ENCODE data around the gene PRR22. TPM values are rescaled to one million over a fixed set of nuclear protein-coding genes. Genes with fewer than 3 reads are reported as not detected.
A peak's percentile ranks its signal among the peaks of the same experiment; 100 is the strongest.

Gene PRR22
- total RNA-seq, 1 donor: 0.36 TPM

DNA sequence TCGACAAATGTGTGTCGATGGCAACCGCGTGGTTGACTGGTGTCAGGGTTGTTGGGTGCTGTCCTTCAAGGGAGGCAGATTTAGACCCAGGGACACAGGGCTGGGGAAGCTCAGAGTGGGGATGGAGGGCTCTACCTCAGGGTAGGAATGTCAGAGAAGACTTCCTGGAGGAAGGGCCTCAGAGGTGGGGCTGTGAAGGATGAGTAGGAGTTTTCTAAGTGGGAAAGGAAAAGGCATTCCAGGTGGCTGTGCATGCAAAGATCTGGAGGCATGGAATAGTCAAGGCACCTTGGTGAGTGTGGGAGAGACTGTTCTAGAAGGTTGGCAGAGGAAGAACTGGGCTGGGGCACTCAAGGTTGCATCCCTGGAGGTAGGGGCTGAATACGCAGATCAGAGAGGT, 22.4 kb upstream of the PRR22 start:
- Histone ChIP-seq H3K36me3 (ENCODE audit: insufficient read depth, low read length) (no peaks in the 10 kb centered on the region), H3K4me2 (ENCODE audit: insufficient read depth, low read length) (no peak overlapping the region), H3K4me3 (ENCODE audit: insufficient read depth, low read length) (no peak overlapping the region), H4K20me1 (ENCODE audit: insufficient read depth, low read length) (no peaks in the 10 kb centered on the region), H3K79me2 (ENCODE audit: insufficient read depth, low read length) (no peaks in the 10 kb centered on the region), H3K4me1 (ENCODE audit: insufficient read depth, low read length) (peaks cover 5% of the 10 kb centered on the region), H3K27ac (ENCODE audit: low read depth, low read length) (no peak overlapping the region), H2AFZ (ENCODE audit: low read length) (no peak overlapping the region), H3K9me3 (ENCODE audit: low read depth, low read length) (no peaks in the 10 kb centered on the region), H3K27me3 (ENCODE audit: insufficient read depth, low read length) (peaks cover 24% of the 10 kb centered on the region)
- no peak for DNase-seq (ENCODE audit: insufficient read length, low spot score, missing footprints)
- TF ChIP-seq, protein P1, sequence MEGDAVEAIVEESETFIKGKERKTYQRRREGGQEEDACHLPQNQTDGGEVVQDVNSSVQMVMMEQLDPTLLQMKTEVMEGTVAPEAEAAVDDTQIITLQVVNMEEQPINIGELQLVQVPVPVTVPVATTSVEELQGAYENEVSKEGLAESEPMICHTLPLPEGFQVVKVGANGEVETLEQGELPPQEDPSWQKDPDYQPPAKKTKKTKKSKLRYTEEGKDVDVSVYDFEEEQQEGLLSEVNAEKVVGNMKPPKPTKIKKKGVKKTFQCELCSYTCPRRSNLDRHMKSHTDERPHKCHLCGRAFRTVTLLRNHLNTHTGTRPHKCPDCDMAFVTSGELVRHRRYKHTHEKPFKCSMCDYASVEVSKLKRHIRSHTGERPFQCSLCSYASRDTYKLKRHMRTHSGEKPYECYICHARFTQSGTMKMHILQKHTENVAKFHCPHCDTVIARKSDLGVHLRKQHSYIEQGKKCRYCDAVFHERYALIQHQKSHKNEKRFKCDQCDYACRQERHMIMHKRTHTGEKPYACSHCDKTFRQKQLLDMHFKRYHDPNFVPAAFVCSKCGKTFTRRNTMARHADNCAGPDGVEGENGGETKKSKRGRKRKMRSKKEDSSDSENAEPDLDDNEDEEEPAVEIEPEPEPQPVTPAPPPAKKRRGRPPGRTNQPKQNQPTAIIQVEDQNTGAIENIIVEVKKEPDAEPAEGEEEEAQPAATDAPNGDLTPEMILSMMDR (IDR thresholded peaks at IDR 0.05; ENCODE audit: extremely low read depth, low read depth, low read length): no peak

DNA sequence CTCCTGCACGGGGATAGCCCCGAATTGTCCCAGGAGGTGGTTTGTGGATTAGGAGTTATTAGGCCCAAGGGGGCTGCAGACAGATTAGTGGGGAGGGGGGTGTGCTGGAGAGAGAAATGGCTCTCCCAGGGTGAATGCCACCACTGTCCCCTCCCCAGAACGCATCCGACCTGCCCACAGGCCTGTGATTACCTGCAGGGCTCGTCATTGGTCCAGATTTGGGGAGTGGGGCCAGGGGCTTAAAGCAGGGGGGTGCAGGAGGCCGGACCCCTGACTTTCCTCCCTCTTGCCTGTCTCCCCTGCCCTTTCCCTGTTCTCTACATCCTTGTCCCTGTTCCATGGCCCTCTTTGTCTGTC, 21.6 kb upstream of the PRR22 start:
- Histone ChIP-seq H3K79me2 (ENCODE audit: insufficient read depth, low read length) (no peaks in the 10 kb centered on the region), H3K4me2 (ENCODE audit: insufficient read depth, low read length) (no peak overlapping the region), H3K36me3 (ENCODE audit: insufficient read depth, low read length) (no peaks in the 10 kb centered on the region), H3K9me3 (ENCODE audit: low read depth, low read length) (no peaks in the 10 kb centered on the region), H2AFZ (ENCODE audit: low read length) (no peak overlapping the region), H4K20me1 (ENCODE audit: insufficient read depth, low read length) (no peaks in the 10 kb centered on the region), H3K4me1 (ENCODE audit: insufficient read depth, low read length) (peaks cover 5% of the 10 kb centered on the region), H3K4me3 (ENCODE audit: insufficient read depth, low read length) (no peak overlapping the region), H3K27ac (ENCODE audit: low read depth, low read length) (no peak overlapping the region), H3K27me3 (ENCODE audit: insufficient read depth, low read length) (peaks cover 29% of the 10 kb centered on the region)
- DNase-seq (ENCODE audit: insufficient read length, low spot score, missing footprints): no peak
- TF ChIP-seq, protein P1 (IDR thresholded peaks at IDR 0.05; ENCODE audit: extremely low read depth, low read depth, low read length): no peak

DNA sequence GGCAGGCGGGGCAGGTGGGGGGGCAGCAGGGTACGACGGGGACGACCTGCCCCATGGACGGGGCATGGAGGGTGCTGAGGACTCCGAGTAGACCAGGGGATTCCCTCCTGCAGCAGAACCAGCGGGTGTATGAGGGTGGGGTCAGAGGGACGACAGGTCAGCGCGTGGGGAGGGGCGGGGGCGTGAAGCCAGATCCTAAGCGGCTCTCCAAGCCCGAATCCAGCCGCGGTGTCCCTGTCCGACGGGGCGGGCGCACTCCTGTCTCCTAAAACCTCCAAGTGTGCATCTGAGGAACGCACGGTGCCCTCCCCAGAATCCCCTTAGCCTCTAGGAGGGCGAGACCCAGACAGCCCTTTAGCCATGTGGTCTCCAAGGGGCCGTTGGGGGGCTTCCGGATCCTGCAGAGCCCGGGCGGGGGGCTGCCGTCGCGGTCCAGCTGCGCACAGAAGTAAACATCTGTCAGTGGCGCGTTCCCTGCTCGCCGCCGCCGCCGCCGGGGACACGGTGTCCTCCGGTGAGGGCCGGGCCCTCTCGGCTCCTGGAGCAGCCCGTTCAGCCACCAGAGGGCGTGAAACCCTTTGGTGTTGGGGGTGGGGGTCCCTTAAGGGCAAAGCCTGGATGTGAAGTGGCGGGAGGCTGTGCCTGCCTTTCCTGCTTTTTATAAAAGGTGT, 21.1 kb upstream of the PRR22 start:
- Histone ChIP-seq H2AFZ (ENCODE audit: low read length) (no peak overlapping the region), H3K36me3 (ENCODE audit: insufficient read depth, low read length) (no peaks in the 10 kb centered on the region), H3K9me3 (ENCODE audit: low read depth, low read length) (no peaks in the 10 kb centered on the region), H3K4me3 (ENCODE audit: insufficient read depth, low read length) (no peak overlapping the region), H3K27me3 (ENCODE audit: insufficient read depth, low read length) (peaks cover 29% of the 10 kb centered on the region), H4K20me1 (ENCODE audit: insufficient read depth, low read length) (no peaks in the 10 kb centered on the region), H3K79me2 (ENCODE audit: insufficient read depth, low read length) (no peaks in the 10 kb centered on the region), H3K4me1 (ENCODE audit: insufficient read depth, low read length) (peaks cover 5% of the 10 kb centered on the region), H3K4me2 (ENCODE audit: insufficient read depth, low read length) (no peak overlapping the region), H3K27ac (ENCODE audit: low read depth, low read length) (no peak overlapping the region)
- TF ChIP-seq, protein P1 (IDR thresholded peaks at IDR 0.05; ENCODE audit: extremely low read depth, low read depth, low read length): peak; percentile 54
- peak; percentile 97 for DNase-seq (ENCODE audit: insufficient read length, low spot score, missing footprints)

DNA sequence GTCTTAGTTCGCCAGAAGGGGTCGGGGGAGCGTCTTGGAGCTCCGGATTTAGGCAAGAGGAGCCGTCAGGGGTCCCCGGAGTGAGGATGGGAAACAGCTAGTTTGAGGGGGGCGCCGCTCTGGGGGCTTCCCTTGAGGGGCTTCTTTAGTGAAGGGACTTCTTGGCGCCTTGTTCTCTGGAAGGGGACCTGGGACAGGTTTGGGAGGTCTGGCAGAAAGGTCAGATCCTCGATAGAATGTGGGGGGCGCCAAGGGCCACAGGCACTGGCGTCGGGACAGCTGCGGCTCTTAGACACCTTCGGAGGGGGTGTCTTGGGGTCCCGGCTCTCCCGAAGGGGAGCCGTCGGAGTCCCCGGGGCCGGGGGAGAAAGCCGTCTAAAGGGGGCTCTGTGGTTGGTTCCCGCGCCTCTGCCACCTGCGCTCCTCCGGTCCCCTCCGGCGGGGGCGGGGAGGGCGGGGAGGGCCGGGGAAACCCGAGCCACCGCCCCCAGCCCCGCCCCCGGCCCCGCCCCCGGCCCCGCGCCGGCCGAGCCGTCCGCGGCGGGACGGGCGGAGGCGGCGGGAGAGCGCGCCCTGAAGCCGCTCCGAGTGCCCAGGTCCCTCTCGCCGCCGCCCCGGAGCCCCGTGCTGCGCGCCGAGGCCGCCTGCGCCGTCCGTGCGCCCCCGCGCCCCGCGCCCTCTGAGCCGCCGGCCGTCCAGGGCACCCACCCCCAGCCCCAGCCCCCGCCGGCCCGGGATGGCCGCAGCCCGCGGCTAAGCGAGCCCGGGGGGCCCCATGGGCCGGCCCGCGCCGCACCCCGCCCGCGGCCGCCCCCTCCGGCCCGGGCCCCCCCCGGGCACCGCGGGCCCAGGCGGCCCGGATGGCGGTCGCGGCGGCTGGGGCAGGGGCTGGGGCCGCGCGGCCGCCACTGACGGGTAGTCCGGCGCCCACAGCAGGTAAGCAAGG, 20.2 kb upstream of the PRR22 start, which contains the start of gene NRTN:
NRTN (plus strand) TSS at position 552 of the 946 bp plus-strand sequence. CDS start 19,099 bp downstream, outside the sequence.
- TF ChIP-seq, protein P1 (IDR thresholded peaks at IDR 0.05; ENCODE audit: extremely low read depth, low read depth, low read length): no peak
- peaks cover 29% of the 10 kb centered on the region for H3K27me3 ChIP-seq (ENCODE audit: insufficient read depth, low read length)
- H3K27ac ChIP-seq (ENCODE audit: low read depth, low read length): no peak within 1 kb of the TSS
- no peaks in the 10 kb centered on the region for H3K36me3 ChIP-seq (ENCODE audit: insufficient read depth, low read length)
- no peaks in the 10 kb centered on the region for H3K79me2 ChIP-seq (ENCODE audit: insufficient read depth, low read length)
- H3K4me1 ChIP-seq (ENCODE audit: insufficient read depth, low read length): peaks cover 5% of the 10 kb centered on the region
- no peaks in the 10 kb centered on the region for H4K20me1 ChIP-seq (ENCODE audit: insufficient read depth, low read length)
- peak within 1 kb of the TSS; percentile 78 for H3K4me2 ChIP-seq (ENCODE audit: insufficient read depth, low read length)
- peak within 1 kb of the TSS; percentile 61 for H3K4me3 ChIP-seq (ENCODE audit: insufficient read depth, low read length)
- no peak for DNase-seq (ENCODE audit: insufficient read length, low spot score, missing footprints)
- no peaks in the 10 kb centered on the region for H3K9me3 ChIP-seq (ENCODE audit: low read depth, low read length)
- no peak within 1 kb of the TSS for H2AFZ ChIP-seq (ENCODE audit: low read length)

Measured in osteoblast (primary cell).